ENCODE measurements around the gene ACSL5.

ACSL5 gene

GRCh38 chr10:112359606-112360307 is 14.2 kb upstream of the ACSL5 start:
- no peak overlapping the region for H3K27ac ChIP-seq (ENCODE audit: low read depth, low read length, poor library complexity, severe bottlenecking)
- H3F3A ChIP-seq (ENCODE audit: insufficient read depth, low read length) = no peaks in the 10 kb centered on the region
- no peak overlapping the region for H3K9ac ChIP-seq (ENCODE audit: low read length)
- no peaks in the 10 kb centered on the region for H3K4me1 ChIP-seq (ENCODE audit: insufficient read depth, low read length, severe bottlenecking)
- no peak overlapping the region for H3K4me3 ChIP-seq (ENCODE audit: low read depth, low read length, poor library complexity, severe bottlenecking)
- H3K27me3 ChIP-seq (ENCODE audit: insufficient read depth, low read length) = 0 out of 2 replicates have a peak, but pooled peaks cover 3% of the 10 kb centered on the region
- no peaks in the 10 kb centered on the region for H4K20me1 ChIP-seq (ENCODE audit: insufficient read depth, low read length)
- no peak overlapping the region for H3K4me2 ChIP-seq (ENCODE audit: low read length)
- no peak for TF ChIP-seq CTCF (IDR thresholded peaks at IDR 0.05; ENCODE audit: low read length)
- TF ChIP-seq EZH2 (IDR thresholded peaks at IDR 0.05; ENCODE audit: borderline replicate concordance, low read length) = no peak
- H3K36me3 ChIP-seq (ENCODE audit: insufficient read depth, low read length) = no peaks in the 10 kb centered on the region
- no peak overlapping the region for H2AFZ ChIP-seq (ENCODE audit: low read length)
- H3K9me3 ChIP-seq (ENCODE audit: low read length) = no peaks in the 10 kb centered on the region
- H3K9me2 ChIP-seq (ENCODE audit: low read depth, low read length) = no peaks in the 10 kb centered on the region
- no peaks in the 10 kb centered on the region for H3K79me2 ChIP-seq (ENCODE audit: insufficient read depth, low read length)

GRCh38 chr10:112360308-112361270 is 13.3 kb upstream of the ACSL5 start:
- no peaks in the 10 kb centered on the region for H4K20me1 ChIP-seq (ENCODE audit: insufficient read depth, low read length)
- no peak overlapping the region for H3K9ac ChIP-seq (ENCODE audit: low read length)
- no peaks in the 10 kb centered on the region for H3K79me2 ChIP-seq (ENCODE audit: insufficient read depth, low read length)
- no peaks in the 10 kb centered on the region for H3K9me2 ChIP-seq (ENCODE audit: low read depth, low read length)
- H3K4me1 ChIP-seq (ENCODE audit: insufficient read depth, low read length, severe bottlenecking) = no peaks in the 10 kb centered on the region
- H3F3A ChIP-seq (ENCODE audit: insufficient read depth, low read length) = no peaks in the 10 kb centered on the region
- no peak overlapping the region for H3K4me3 ChIP-seq (ENCODE audit: low read depth, low read length, poor library complexity, severe bottlenecking)
- H3K36me3 ChIP-seq (ENCODE audit: insufficient read depth, low read length) = no peaks in the 10 kb centered on the region
- H3K4me2 ChIP-seq (ENCODE audit: low read length) = no peak overlapping the region
- H3K9me3 ChIP-seq (ENCODE audit: low read length) = no peaks in the 10 kb centered on the region
- TF ChIP-seq CTCF (IDR thresholded peaks at IDR 0.05; ENCODE audit: low read length) = no peak
- TF ChIP-seq EZH2 (IDR thresholded peaks at IDR 0.05; ENCODE audit: borderline replicate concordance, low read length) = no peak
- H2AFZ ChIP-seq (ENCODE audit: low read length) = no peak overlapping the region
- no peak overlapping the region for H3K27ac ChIP-seq (ENCODE audit: low read depth, low read length, poor library complexity, severe bottlenecking)
- 0 out of 2 replicates have a peak, but pooled peaks cover 3% of the 10 kb centered on the region for H3K27me3 ChIP-seq (ENCODE audit: insufficient read depth, low read length)

DNA sequence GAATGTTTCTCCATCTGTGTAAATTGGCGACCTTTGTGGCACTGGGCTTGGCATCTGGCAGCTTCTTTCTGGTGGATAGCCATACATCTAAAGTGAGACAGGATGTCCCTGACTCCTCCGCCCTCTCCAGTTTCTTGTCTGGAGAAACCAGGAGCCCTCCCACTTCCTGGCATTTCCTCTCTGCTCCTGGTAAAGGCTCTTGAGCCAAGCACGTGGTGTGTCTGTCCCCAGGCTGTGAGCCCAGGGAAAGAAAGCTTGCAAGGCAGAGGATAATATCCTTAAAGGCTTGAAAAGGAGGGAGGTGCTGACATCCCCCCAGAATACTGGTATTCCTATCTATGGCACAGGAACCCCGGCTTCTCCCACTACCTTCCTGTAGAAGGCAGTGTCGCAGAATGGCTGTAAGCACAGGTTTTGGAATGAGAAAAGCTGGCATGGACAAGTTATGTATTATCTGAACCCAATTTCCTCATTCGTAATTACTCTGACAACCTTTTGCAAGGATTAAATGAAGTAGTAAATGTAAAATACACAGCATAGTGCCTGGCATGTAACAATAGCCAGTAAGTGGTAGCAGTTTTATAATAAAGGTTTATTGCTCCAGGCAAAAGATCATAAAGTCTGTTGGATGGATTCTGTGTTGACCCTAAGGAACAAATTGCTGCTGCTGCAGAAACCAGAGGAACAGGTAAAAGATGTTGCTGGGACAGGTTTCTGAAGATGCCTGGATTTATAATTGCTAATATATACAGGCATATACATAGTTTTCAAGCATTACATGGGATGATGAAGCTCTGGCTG is 11.8 kb upstream of the ACSL5 start:
- Histone ChIP-seq H2AFZ (ENCODE audit: low read length) (no peak overlapping the region), H3K9me3 (ENCODE audit: low read length) (no peaks in the 10 kb centered on the region), H3K9ac (ENCODE audit: low read length) (no peak overlapping the region), H3K4me3 (ENCODE audit: low read depth, low read length, poor library complexity, severe bottlenecking) (no peak overlapping the region), H3F3A (ENCODE audit: insufficient read depth, low read length) (no peaks in the 10 kb centered on the region), H3K27ac (ENCODE audit: low read depth, low read length, poor library complexity, severe bottlenecking) (no peak overlapping the region), H3K79me2 (ENCODE audit: insufficient read depth, low read length) (no peaks in the 10 kb centered on the region), H3K4me1 (ENCODE audit: insufficient read depth, low read length, severe bottlenecking) (no peaks in the 10 kb centered on the region), H3K36me3 (ENCODE audit: insufficient read depth, low read length) (no peaks in the 10 kb centered on the region), H4K20me1 (ENCODE audit: insufficient read depth, low read length) (no peaks in the 10 kb centered on the region), H3K27me3 (ENCODE audit: insufficient read depth, low read length) (peaks cover 3% of the 10 kb centered on the region; the same call in 1 of the 2 replicates), H3K9me2 (ENCODE audit: low read depth, low read length) (no peaks in the 10 kb centered on the region), H3K4me2 (ENCODE audit: low read length) (no peak overlapping the region)
- TF ChIP-seq EZH2 (IDR thresholded peaks at IDR 0.05; ENCODE audit: borderline replicate concordance, low read length) (no peak), CTCF (IDR thresholded peaks at IDR 0.05; ENCODE audit: low read length) (no peak)

All from OCI-LY1 (cell line).